H9 (cell line): ENCODE results near the gene HCN2. TPM values are rescaled to one million over a fixed set of nuclear protein-coding genes. Genes with fewer than 3 reads are reported as not detected.

Experiments used
- DNase-seq: peaks from one replicate; pipeline ENCODE4 v3.0.0-alpha.2; 2017
- H2AFZ ChIP-seq: one replicate; pipeline ENCODE4 v1.6.1; 2013; ENCODE audit warnings: mild to moderate bottlenecking, low read length, control low read depth, moderate library complexity
- H2AK5ac ChIP-seq: 2 replicates; pipeline ENCODE4 v1.6.1; 2013; ENCODE audit warnings: low read length, control low read depth, mixed read lengths; ENCODE audit not compliant: insufficient read length
- H2BK120ac ChIP-seq: one replicate; pipeline ENCODE4 v1.6.1; 2013; ENCODE audit warnings: low read depth, mild to moderate bottlenecking, low read length, control low read depth, inconsistent platforms; ENCODE audit not compliant: poor library complexity, severe bottlenecking
- H2BK12ac ChIP-seq: 2 replicates; pipeline ENCODE4 v1.6.1; 2013; ENCODE audit warnings: low read length, control low read depth, mixed read lengths, low read depth; ENCODE audit not compliant: insufficient read length
- H2BK15ac ChIP-seq: 2 replicates; pipeline ENCODE4 v1.6.1; 2013; ENCODE audit warnings: low read depth, low read length, control low read depth
- H2BK20ac ChIP-seq: one replicate; pipeline ENCODE4 v1.6.1; 2013; ENCODE audit warnings: low read depth, mild to moderate bottlenecking, low read length, control low read depth, inconsistent platforms; ENCODE audit not compliant: poor library complexity, severe bottlenecking
- H2BK5ac ChIP-seq: 2 replicates; pipeline ENCODE4 v1.6.1; 2013; ENCODE audit warnings: low read length, control low read depth, mixed read lengths; ENCODE audit not compliant: insufficient read length
- H3K14ac ChIP-seq: 2 replicates; pipeline ENCODE4 v1.6.1; 2013; ENCODE audit warnings: low read length, control low read depth; ENCODE audit not compliant: insufficient read depth
- H3K18ac ChIP-seq: 2 replicates; pipeline ENCODE4 v1.6.1; 2013; ENCODE audit warnings: low read depth, mild to moderate bottlenecking, mixed read lengths, low read length, control low read depth; ENCODE audit not compliant: insufficient read length
- H3K23ac ChIP-seq: 2 replicates; pipeline ENCODE4 v1.6.1; 2013; ENCODE audit warnings: low read length, control low read depth, mixed read lengths, low read depth; ENCODE audit not compliant: insufficient read length
- H3K23me2 ChIP-seq: 2 replicates; pipeline ENCODE4 v1.6.1; 2013; ENCODE audit warnings: low read depth, mild to moderate bottlenecking, mixed read lengths, low read length, control low read depth; ENCODE audit not compliant: insufficient read length, poor library complexity, severe bottlenecking
- H3K27ac ChIP-seq: 2 replicates; pipeline ENCODE4 v1.5.1; 2013; ENCODE audit warnings: low read length, control low read depth, mixed read lengths, low read depth; ENCODE audit not compliant: insufficient read length
- H3K27me3 ChIP-seq: 2 replicates; pipeline ENCODE4 v1.6.1; 2013; ENCODE audit warnings: low read length, control low read depth, inconsistent platforms; ENCODE audit not compliant: insufficient read depth
- H3K4ac ChIP-seq: 2 replicates; pipeline ENCODE4 v1.6.1; 2013; ENCODE audit warnings: low read depth, mild to moderate bottlenecking, control low read depth, inconsistent platforms, low read length, moderate library complexity
- H3K4me1 ChIP-seq: 2 replicates; pipeline ENCODE4 v1.6.1; 2013; ENCODE audit warnings: low read length, control low read depth, inconsistent platforms; ENCODE audit not compliant: insufficient read depth
- H3K4me2 ChIP-seq: 2 replicates; pipeline ENCODE4 v1.6.1; 2013; ENCODE audit warnings: low read length, control low read depth, mixed read lengths; ENCODE audit not compliant: insufficient read length, insufficient read depth
- H3K56ac ChIP-seq: 2 replicates; pipeline ENCODE4 v1.6.1; 2013; ENCODE audit warnings: low read depth, mild to moderate bottlenecking, mixed read lengths, low read length, control low read depth; ENCODE audit not compliant: insufficient read length
- H3K79me1 ChIP-seq: 2 replicates; pipeline ENCODE4 v1.6.1; 2013; ENCODE audit warnings: low read depth, mild to moderate bottlenecking, moderate library complexity, low read length, control low read depth, inconsistent platforms; ENCODE audit not compliant: insufficient read depth, poor library complexity, severe bottlenecking
- H3K79me2 ChIP-seq: 2 replicates; pipeline ENCODE4 v1.6.1; 2013; ENCODE audit warnings: low read length, control low read depth, inconsistent platforms; ENCODE audit not compliant: insufficient read depth
- H3K9ac ChIP-seq: 2 replicates; pipeline ENCODE4 v1.6.1; 2013; ENCODE audit warnings: low read length, control low read depth, mixed read lengths; ENCODE audit not compliant: insufficient read length; ENCODE audit errors: extremely low read depth
- H3K9me3 ChIP-seq: one replicate; pipeline ENCODE4 v1.6.1; 2013; ENCODE audit warnings: low read depth, low read length, inconsistent platforms; ENCODE audit not compliant: control insufficient read depth
- H3T11ph ChIP-seq: one replicate; pipeline ENCODE4 v1.6.1; 2013; ENCODE audit warnings: mild to moderate bottlenecking, low read length, control low read depth, inconsistent platforms
- H4K20me1 ChIP-seq: one replicate; pipeline ENCODE4 v1.6.1; 2013; ENCODE audit not compliant: control insufficient read depth, insufficient read length, insufficient read depth
- H4K5ac ChIP-seq: 2 replicates; pipeline ENCODE4 v1.6.1; 2013; ENCODE audit warnings: low read depth, mild to moderate bottlenecking, mixed read lengths, low read length, control low read depth; ENCODE audit not compliant: insufficient read length
- H4K8ac ChIP-seq: replicated peaks from 2 replicates; pipeline ENCODE4 v1.6.1; 2013; ENCODE audit warnings: low read length, control low read depth, mixed read lengths, low read depth; ENCODE audit not compliant: insufficient read length
- H4K91ac ChIP-seq: 2 replicates; pipeline ENCODE4 v1.6.1; 2013; ENCODE audit warnings: low read depth, mild to moderate bottlenecking, moderate library complexity, mixed read lengths, low read length, control low read depth; ENCODE audit not compliant: insufficient read length
- H3K27ac Mint-ChIP-seq, 3 experiments: 2 replicates in 2 of 3; 3 replicates in 1 of 3; pipeline ENCODE4 v1.8.0; 2020 to 2021; ENCODE audit warnings: mixed read lengths in 3 of 3, mild to moderate bottlenecking in 1 of 3, moderate library complexity in 1 of 3
- H3K27me3 Mint-ChIP-seq: 2 replicates; pipeline ENCODE4 v1.8.0; 2021; ENCODE audit warnings: low read depth, mild to moderate bottlenecking, moderate library complexity, mixed read lengths
- H3K36me3 Mint-ChIP-seq, 3 experiments: 2 replicates in 2 of 3; 3 replicates in 1 of 3; pipeline ENCODE4 v1.8.0; 2020 to 2021; ENCODE audit warnings: low read depth in 3 of 3, mixed read lengths in 3 of 3; ENCODE audit not compliant: insufficient read depth in 1 of 3
- H3K4me1 Mint-ChIP-seq, 2 experiments: 2 replicates each; pipeline ENCODE4 v1.8.0; 2020; ENCODE audit warnings: mixed read lengths in 2 of 2
- H3K4me3 Mint-ChIP-seq, 2 experiments: 2 replicates in 1 of 2; 3 replicates in 1 of 2; pipeline ENCODE4 v1.8.0; 2020 to 2021; ENCODE audit warnings: mild to moderate bottlenecking in 2 of 2, mixed read lengths in 2 of 2, moderate library complexity in 1 of 2
- H3K9me3 Mint-ChIP-seq, 2 experiments: 2 replicates in 1 of 2; 3 replicates in 1 of 2; pipeline ENCODE4 v1.8.0; 2020; ENCODE audit warnings: mild to moderate bottlenecking in 2 of 2, mixed read lengths in 2 of 2, moderate library complexity in 1 of 2
- CTCF ChIP-seq: fragments of 200-600 bp; sonication (generic); conservative IDR thresholded peaks from 3 replicates; pipeline ENCODE4 v1.8.0; 2021; ENCODE audit warnings: antibody characterized with exemption, mild to moderate bottlenecking
- WGBS: extraction: QIAGEN DNeasy Blood & Tissue Kit; methylation state at CpG from one replicate; pipeline ENCODE4 v1.1.7; 2013; ENCODE audit warnings: missing lambda C conversion rate, low lambda C conversion rate, mixed read lengths; ENCODE audit not compliant: insufficient read length; ENCODE audit errors: extremely low coverage; 5-methylcytosine and 5-hydroxymethylcytosine counted together
- total RNA-seq: library from RNA; stranded (reverse); gene quantifications from 2 replicates; pipeline ENCODE4 v1.2.1, GENCODE V29; 2021

HCN2 gene
- total RNA-seq, 1 experiment from 2014 or later: 3.7 TPM

GRCh38 chr19:572743-573518 lies 16.8 kb upstream of the HCN2 start:
- Histone ChIP-seq H2BK120ac (no peak overlapping the region), H4K20me1 (peaks cover 2% of the 10 kb centered on the region), H3K79me1 (peaks cover 3% of the 10 kb centered on the region), H2BK5ac (no peak overlapping the region), H3K27ac (no peak overlapping the region), H2BK15ac (no peak overlapping the region), H3K18ac (peak overlapping the region; percentile 77), H3K27me3 (no peaks in the 10 kb centered on the region), H3K4me2 (peak overlapping the region; percentile 95), H2AK5ac (no peak overlapping the region), H3K9ac (peak overlapping the region; percentile 95), H3K56ac (no peak overlapping the region), H3T11ph (no peak overlapping the region), H4K5ac (no peak overlapping the region), H2BK20ac (no peak overlapping the region), H3K23ac (no peak overlapping the region), H2BK12ac (no peak overlapping the region), H3K14ac (peak overlapping the region; percentile 80), H2AFZ (no peak overlapping the region), H3K79me2 (peaks cover 46% of the 10 kb centered on the region), H4K8ac (no peak overlapping the region), H3K4me1 (no peaks in the 10 kb centered on the region; the same call in 1 of the 2 replicates), H3K23me2 (peaks cover 15% of the 10 kb centered on the region), H4K91ac (peak overlapping the region; percentile 79), H3K4ac (peak overlapping the region; percentile 10), H3K9me3 (no peaks in the 10 kb centered on the region)
- H3K27ac Mint-ChIP-seq: peak overlapping the region; percentile 16 to 94 (median 85); a peak in 3 of 7 replicates
- peak; percentile 36 for DNase-seq
- H3K36me3 Mint-ChIP-seq: peaks cover 11 to 24% (median 17%) of the 10 kb centered on the region in 3 experiments
- no peak for TF ChIP-seq CTCF
- no CpG with 5 or more reads among the region's 55 CpGs for WGBS
- H3K27me3 Mint-ChIP-seq: peaks cover 19% of the 10 kb centered on the region
- H3K9me3 Mint-ChIP-seq: peaks cover 13% of the 10 kb centered on the region in 2 experiments
- peak overlapping the region; percentile 86 to 91 for H3K4me3 Mint-ChIP-seq
- peaks cover 24 to 44% of the 10 kb centered on the region in 2 experiments for H3K4me1 Mint-ChIP-seq
